Measurements from ENCODE around the gene ZNF57. TPM values are rescaled to one million over a fixed set of nuclear protein-coding genes. Genes with fewer than 3 reads are reported as not detected.

The ZNF57 gene
- total and polyA plus RNA-seq, 2 of the 13 experiments (the other 11 are each of a cell fraction or from before 2014, with no cell fraction given): 6.6 to 17.5 TPM

DNA sequence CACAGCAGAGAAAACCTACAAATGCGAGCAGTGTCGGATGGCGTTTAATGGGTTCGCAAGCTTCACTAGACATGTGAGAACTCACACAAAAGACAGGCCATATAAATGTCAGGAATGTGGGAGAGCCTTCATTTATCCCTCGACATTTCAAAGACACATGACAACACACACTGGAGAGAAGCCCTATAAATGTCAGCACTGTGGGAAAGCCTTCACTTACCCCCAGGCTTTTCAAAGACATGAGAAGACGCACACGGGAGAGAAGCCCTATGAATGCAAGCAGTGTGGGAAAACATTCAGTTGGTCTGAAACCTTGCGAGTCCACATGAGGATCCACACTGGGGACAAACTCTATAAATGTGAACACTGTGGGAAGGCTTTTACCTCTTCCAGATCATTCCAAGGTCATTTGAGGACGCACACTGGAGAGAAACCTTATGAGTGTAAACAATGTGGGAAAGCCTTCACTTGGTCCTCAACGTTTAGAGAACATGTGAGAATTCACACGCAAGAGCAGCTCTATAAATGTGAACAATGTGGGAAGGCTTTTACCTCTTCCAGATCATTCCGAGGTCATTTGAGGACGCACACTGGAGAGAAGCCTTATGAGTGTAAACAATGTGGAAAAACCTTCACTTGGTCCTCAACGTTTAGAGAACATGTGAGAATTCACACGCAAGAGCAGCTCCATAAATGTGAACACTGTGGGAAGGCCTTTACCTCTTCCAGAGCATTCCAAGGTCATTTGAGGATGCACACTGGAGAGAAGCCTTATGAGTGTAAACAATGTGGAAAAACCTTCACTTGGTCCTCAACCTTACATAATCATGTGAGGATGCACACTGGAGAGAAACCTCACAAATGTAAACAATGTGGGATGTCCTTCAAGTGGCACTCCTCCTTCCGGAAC, 16.8 kb downstream of the ZNF57 start:
- Histone ChIP-seq H4K20me1 (ENCODE audit: insufficient read depth, low read length) (no peaks in the 10 kb centered on the region; the same call in 1 of the 2 replicates), H3K4me2 (ENCODE audit: low read depth, low read length) (no peak overlapping the region), H3K4me1 (ENCODE audit: insufficient read depth, low read length) (no peaks in the 10 kb centered on the region; the same call in 1 of the 2 replicates), H3K79me2 (ENCODE audit: insufficient read depth, low read length) (peaks cover 28% of the 10 kb centered on the region), H3K9me3 (ENCODE audit: low read length) (no peaks in the 10 kb centered on the region), H3K9ac (ENCODE audit: insufficient read depth, low read depth, low read length) (no peak overlapping the region), H3K27ac (ENCODE audit: extremely low read length, insufficient read depth, low read length) (no peak overlapping the region), H2AFZ (ENCODE audit: low read length) (no peak overlapping the region), H3K4me3 (replicated peaks in 1 of 3; ENCODE audit: insufficient read depth in 1 of 3, low read depth in 2 of 3, low read length in 3 of 3) (no peak overlapping the region), H3K36me3 (replicated peaks in 1 of 2; ENCODE audit: control insufficient read depth in 1 of 2, insufficient read depth in 2 of 2, low read length in 2 of 2) (peaks cover 14 to 51% of the 10 kb centered on the region in 2 experiments), H3K27me3 (ENCODE audit: control insufficient read depth in 1 of 2, insufficient read depth in 2 of 2, low read length in 2 of 2) (no peaks in the 10 kb centered on the region)
- FAIRE-seq (peak; percentile 15), ATAC-seq (no peak), DNase-seq (ENCODE audit: low spot score) (no peak)
- ChIA-PET CTCF (ENCODE audit: low intra/inter-chr PET ratio, low total read pairs) (no interaction called here), POLR2A (no interaction called here)
- BruUV-seq (replicated peaks): TSS peak; percentile 30
- 95% methylated on average over 16 of the region's 16 CpGs for WGBS (ENCODE audit: low lambda C conversion rate)
- in situ Hi-C loops (cut with HindIII; ENCODE audit: extremely low pct_ligation_motif_present, low pct_unique_long_range_greater_than_20kb): no loop called here
- intact Hi-C loops (cut with micrococcal nuclease; ENCODE audit: unreplicated experiment): no loop called here
- TF ChIP-seq IKZF5 (CRISPR knock-in tag; IDR thresholded peaks at IDR 0.05): no peak
- TF ChIP-seq TRIM24 (CRISPR knock-in tag; IDR thresholded peaks at IDR 0.05): no peak
- TF ChIP-seq ZFP36L2 (CRISPR knock-in tag; IDR thresholded peaks at IDR 0.05): no peak
- TF ChIP-seq SP1 (IDR thresholded peaks at IDR 0.05): no peak
- no peak for TF ChIP-seq SP1 (CRISPR knock-in tag; IDR thresholded peaks at IDR 0.05)
- no peak for TF ChIP-seq MXI1 (IDR thresholded peaks at IDR 0.05; ENCODE audit: borderline replicate concordance, low read depth, low read length)
- no peak for TF ChIP-seq SUZ12 (IDR thresholded peaks at IDR 0.05; ENCODE audit: low read depth, low read length)
- no peak for TF ChIP-seq NR2C2 (CRISPR knock-in tag; IDR thresholded peaks at IDR 0.05; ENCODE audit: borderline replicate concordance)
- no peak for TF ChIP-seq ZNF841 (CRISPR knock-in tag; IDR thresholded peaks at IDR 0.05; ENCODE audit: borderline replicate concordance)
